T-helper 1 cell (primary cell): Measurements from ENCODE around the gene SYMPK.

Experiments used
- DNase-seq, 5 donors: peaks; one replicate each; pipeline ENCODE4 v3.0.0-alpha.2; 2012 to 2020

Gene SYMPK

GRCh38 chr19:45824531-45825262 lies 38.2 kb downstream of the SYMPK start:
- DNase-seq: no peak

- DNase-seq: no peak
These were observed 38.9 kb downstream of the SYMPK start for GRCh38 chr19:45824041-45824471.

- no peak for DNase-seq
These were observed 39.8 kb downstream of the SYMPK start for GRCh38 chr19:45823182-45823581.

GRCh38 chr19:45822716-45823115 lies 40.2 kb downstream of the SYMPK start:
- no peak for DNase-seq

- no peak for DNase-seq
These were observed 41.4 kb downstream of the SYMPK start for GRCh38 chr19:45821570-45821969.

- DNase-seq: no peak
These were observed 41.8 kb downstream of the SYMPK start for GRCh38 chr19:45821103-45821521.

- DNase-seq: no peak
These were observed 42.4 kb downstream of the SYMPK start for GRCh38 chr19:45820413-45821102.

- no peak for DNase-seq
These were observed 43.2 kb downstream of the SYMPK start for GRCh38 chr19:45819769-45820168.

- no peak for DNase-seq
These were observed 45.1 kb downstream of the SYMPK start for GRCh38 chr19:45817725-45818301.

- peak; percentile 88 to 96 (median 91) for DNase-seq
These were observed 45.8 kb downstream of the SYMPK start for GRCh38 chr19:45817010-45817724.

GRCh38 chr19:45816236-45817009 lies 46.5 kb downstream of the SYMPK start:
- no peak for DNase-seq

- no peak for DNase-seq
These were observed 47.3 kb downstream of the SYMPK start for GRCh38 chr19:45815481-45816216.

- DNase-seq: no peak
These were observed 48.0 kb downstream of the SYMPK start, which contains the start of gene RSPH6A for GRCh38 chr19:45814851-45815480. Gene RSPH6A (minus strand): TSS chr19:45815308. CDS start chr19:45815176, 132 bp downstream.

GRCh38 chr19:45814166-45814780 lies 48.7 kb downstream of the SYMPK start:
- DNase-seq: no peak

- DNase-seq: no peak
These were observed 50.6 kb downstream of the SYMPK start for GRCh38 chr19:45812297-45812696.

- peak in 1 of 5 donors; percentile 38 for DNase-seq
These were observed 53.2 kb downstream of the SYMPK start for GRCh38 chr19:45809643-45810159.

GRCh38 chr19:45805719-45806118 lies 57.2 kb downstream of the SYMPK start:
- DNase-seq: no peak

GRCh38 chr19:45804959-45805230 lies 58.1 kb downstream of the SYMPK start:
- no peak for DNase-seq

GRCh38 chr19:45804140-45804958 lies 58.6 kb downstream of the SYMPK start:
- DNase-seq: no peak
